ENCODE results near the gene STEEP1. TPM values are rescaled to one million over a fixed set of nuclear protein-coding genes. Genes with fewer than 3 reads are reported as not detected.

Gene STEEP1
- total RNA-seq, 4 donors from 2014 or later, result 19.2 to 35.5 (median 30.2) TPM

- H3K27me3 ChIP-seq, result no peaks in the 10 kb centered on the region
- H3K4me3 ChIP-seq, result no peak overlapping the region
- H3K36me3 ChIP-seq, result no peaks in the 10 kb centered on the region
- no peak for DNase-seq (ENCODE audit: low spot score in 2 of 2)
- WGBS, 2 donors, result 47 to 50% methylated on average over 2 of the region's 2 CpGs
- no peaks in the 10 kb centered on the region for H3K9me3 ChIP-seq
- H3K27ac ChIP-seq, result peak overlapping the region in 1 of 4 donors; percentile 26
- peaks cover 0 to 13% (median 0%) of the 10 kb centered on the region in 4 donors for H3K4me1 ChIP-seq
- no peak for TF ChIP-seq EP300 (IDR thresholded peaks at IDR 0.05)
- no peak for TF ChIP-seq CTCF (IDR thresholded peaks at IDR 0.05)
- TF ChIP-seq POLR2A (IDR thresholded peaks at IDR 0.05), result no peak
Measured at GRCh38 chrX:119503484-119503861, 61.7 kb downstream of the STEEP1 start.

- Histone ChIP-seq H3K4me1 (peaks cover 0 to 13% (median 0%) of the 10 kb centered on the region in 4 donors), H3K27ac (peak overlapping the region in 1 of 4 donors; percentile 26), H3K36me3 (no peaks in the 10 kb centered on the region), H3K27me3 (no peaks in the 10 kb centered on the region), H3K4me3 (no peak overlapping the region), H3K9me3 (no peaks in the 10 kb centered on the region)
- no peak for DNase-seq (ENCODE audit: low spot score in 2 of 2)
- WGBS, 2 donors, result 21 to 49% methylated on average over 8 to 11 of the region's 11 CpGs
- TF ChIP-seq EP300 (IDR thresholded peaks at IDR 0.05), result no peak
- TF ChIP-seq CTCF (IDR thresholded peaks at IDR 0.05), result no peak
- TF ChIP-seq POLR2A (IDR thresholded peaks at IDR 0.05), result no peak
Measured at GRCh38 chrX:119502727-119503483, 62.3 kb downstream of the STEEP1 start.

- no peak overlapping the region for H3K4me3 ChIP-seq
- 83 to 86% methylated on average over 7 of the region's 7 CpGs for WGBS, 2 donors
- no peaks in the 10 kb centered on the region for H3K27me3 ChIP-seq
- H3K9me3 ChIP-seq, result no peaks in the 10 kb centered on the region
- TF ChIP-seq EP300 (IDR thresholded peaks at IDR 0.05) (no peak), POLR2A (IDR thresholded peaks at IDR 0.05) (no peak), CTCF (IDR thresholded peaks at IDR 0.05) (no peak)
- H3K27ac ChIP-seq, result no peak overlapping the region
- no peaks in the 10 kb centered on the region for H3K36me3 ChIP-seq
- H3K4me1 ChIP-seq, result peaks cover 0 to 13% (median 0%) of the 10 kb centered on the region in 4 donors
- no peak for DNase-seq (ENCODE audit: low spot score in 2 of 2)
Measured at GRCh38 chrX:119501511-119502148, 63.6 kb downstream of the STEEP1 start.

- TF ChIP-seq CTCF (IDR thresholded peaks at IDR 0.05) (no peak), EP300 (IDR thresholded peaks at IDR 0.05) (no peak), POLR2A (IDR thresholded peaks at IDR 0.05) (no peak)
- no peaks in the 10 kb centered on the region for H3K27me3 ChIP-seq
- peaks cover 0 to 13% (median 0%) of the 10 kb centered on the region in 4 donors for H3K4me1 ChIP-seq
- H3K27ac ChIP-seq, result no peak overlapping the region
- 81 to 89% methylated on average over 12 to 13 of the region's 13 CpGs for WGBS, 2 donors
- H3K4me3 ChIP-seq, result no peak overlapping the region
- DNase-seq (ENCODE audit: low spot score in 2 of 2), result no peak
- no peaks in the 10 kb centered on the region for H3K36me3 ChIP-seq
- no peaks in the 10 kb centered on the region for H3K9me3 ChIP-seq
Measured at GRCh38 chrX:119500061-119500800, 65.0 kb downstream of the STEEP1 start.
